ENCODE results near the gene INTS7.
A peak's percentile ranks its signal among the peaks of the same experiment; 100 is the strongest.
"Not testable (repeated sequence)": the region's sequence is repeated elsewhere in the genome, so short reads cannot be mapped to it uniquely, and the experiment has no call there.

The INTS7 gene

GRCh38 chr1:212040629-212041412, 5.5 kb upstream of the INTS7 start:
- no peak overlapping the region for H3K27ac ChIP-seq
- H3K9ac ChIP-seq: no peak overlapping the region
- no peaks in the 10 kb centered on the region for H3K27me3 ChIP-seq
- peak overlapping the region; percentile 58 for H3K4me2 ChIP-seq
- TF ChIP-seq Cebpa-rat (IDR thresholded peaks at IDR 0.05): no peak
- no peak overlapping the region for H3K4me3 ChIP-seq
- peaks cover 49% of the 10 kb centered on the region for H3K4me1 ChIP-seq
- peaks cover 26% of the 10 kb centered on the region; the same call in 1 of the 2 replicates for H4K20me1 ChIP-seq
- no peaks in the 10 kb centered on the region for H3K9me3 ChIP-seq
- H3K36me3 ChIP-seq: peaks cover 59% of the 10 kb centered on the region

GRCh38 chr1:212039622-212040021, 4.3 kb upstream of the INTS7 start:
- TF ChIP-seq Cebpa-rat (IDR thresholded peaks at IDR 0.05): no peak
- 0 out of 2 replicates have a peak overlapping the region, but pooled peaks have one; percentile 11 for H3K4me2 ChIP-seq
- H3K27me3 ChIP-seq: no peaks in the 10 kb centered on the region
- no peak overlapping the region for H3K4me3 ChIP-seq
- peaks cover 47% of the 10 kb centered on the region for H3K36me3 ChIP-seq
- H3K27ac ChIP-seq: no peak overlapping the region
- peaks cover 23% of the 10 kb centered on the region for H4K20me1 ChIP-seq
- H3K9me3 ChIP-seq: no peaks in the 10 kb centered on the region
- H3K9ac ChIP-seq: no peak overlapping the region
- H3K4me1 ChIP-seq: peaks cover 49% of the 10 kb centered on the region

- Histone ChIP-seq H3K9ac (no peak overlapping the region; the same call in 1 of the 2 replicates), H4K20me1 (peaks cover 24% of the 10 kb centered on the region), H3K27ac (no peak overlapping the region), H3K27me3 (no peaks in the 10 kb centered on the region), H3K9me3 (no peaks in the 10 kb centered on the region), H3K36me3 (peaks cover 40% of the 10 kb centered on the region), H3K4me2 (peak overlapping the region; percentile 87), H3K4me1 (peaks cover 65% of the 10 kb centered on the region), H3K4me3 (peak overlapping the region; percentile 92; the same call in 1 of the 2 replicates)
- no peak for TF ChIP-seq Cebpa-rat (IDR thresholded peaks at IDR 0.05)
Measured at GRCh38 chr1:212037900-212038299, 2.5 kb upstream of the INTS7 start.

GRCh38 chr1:212035835-212036605, 663 bp upstream of the INTS7 start:
- Histone ChIP-seq H3K4me1 (peaks cover 77% of the 10 kb centered on the region), H3K9me3 (no peaks in the 10 kb centered on the region), H3K9ac (peak overlapping the region; percentile 94), H3K27ac (peak overlapping the region; percentile 92), H3K4me2 (peak overlapping the region; percentile 87), H4K20me1 (peaks cover 29% of the 10 kb centered on the region), H3K4me3 (peak overlapping the region; percentile 92), H3K36me3 (peaks cover 37% of the 10 kb centered on the region), H3K27me3 (no peaks in the 10 kb centered on the region)
- TF ChIP-seq Cebpa-rat (IDR thresholded peaks at IDR 0.05): no peak

- Histone ChIP-seq H3K4me2 (peak overlapping the region; percentile 91), H4K20me1 (peaks cover 43% of the 10 kb centered on the region), H3K9ac (peak overlapping the region; percentile 94), H3K27me3 (no peaks in the 10 kb centered on the region), H3K36me3 (peaks cover 38% of the 10 kb centered on the region), H3K4me3 (peak overlapping the region; percentile 92), H3K9me3 (no peaks in the 10 kb centered on the region), H3K27ac (peak overlapping the region; percentile 39; the same call in 1 of the 2 replicates), H3K4me1 (peaks cover 75% of the 10 kb centered on the region)
- TF ChIP-seq Cebpa-rat (IDR thresholded peaks at IDR 0.05): no peak
Measured at GRCh38 chr1:212034516-212035122, 738 bp downstream of the INTS7 start.

- Histone ChIP-seq H3K4me2 (peak overlapping the region; percentile 20; the same call in 1 of the 2 replicates), H3K27ac (no peak overlapping the region), H3K27me3 (no peaks in the 10 kb centered on the region), H3K9ac (no peak overlapping the region), H3K36me3 (peaks cover 50% of the 10 kb centered on the region), H3K9me3 (peaks cover 12% of the 10 kb centered on the region; the same call in 1 of the 2 replicates), H4K20me1 (peaks cover 72% of the 10 kb centered on the region), H3K4me3 (no peak overlapping the region), H3K4me1 (peaks cover 42% of the 10 kb centered on the region)
- TF ChIP-seq Cebpa-rat (IDR thresholded peaks at IDR 0.05): no peak
Measured at GRCh38 chr1:212030936-212031528, 4.3 kb downstream of the INTS7 start.

- Histone ChIP-seq H3K36me3 (peaks cover 71% of the 10 kb centered on the region), H3K4me1 (peaks cover 24% of the 10 kb centered on the region), H3K9me3 (peaks cover 38% of the 10 kb centered on the region), H4K20me1 (peaks cover 63% of the 10 kb centered on the region)
- not testable (repeated sequence) for H3K9ac ChIP-seq, H3K27ac ChIP-seq, H3K4me2 ChIP-seq, H3K27me3 ChIP-seq, H3K4me3 ChIP-seq
Measured at GRCh38 chr1:212027727-212028126, 7.6 kb downstream of the INTS7 start.

- peaks cover 67% of the 10 kb centered on the region for H3K36me3 ChIP-seq
- H4K20me1 ChIP-seq: peaks cover 53% of the 10 kb centered on the region
- H3K27ac ChIP-seq: no peak overlapping the region
- no peak overlapping the region for H3K4me3 ChIP-seq
- H3K4me1 ChIP-seq: no peaks in the 10 kb centered on the region
- no peak overlapping the region for H3K9ac ChIP-seq
- peaks cover 38% of the 10 kb centered on the region for H3K9me3 ChIP-seq
- no peak for TF ChIP-seq Cebpa-rat (IDR thresholded peaks at IDR 0.05)
- no peak overlapping the region for H3K4me2 ChIP-seq
- no peaks in the 10 kb centered on the region for H3K27me3 ChIP-seq
Measured at GRCh38 chr1:212024469-212025149, 10.7 kb downstream of the INTS7 start.

- H3K27ac ChIP-seq, H3K4me2 ChIP-seq, H3K27me3 ChIP-seq, H3K9ac ChIP-seq, H3K4me3 ChIP-seq, H3K4me1 ChIP-seq: not testable (repeated sequence)
- peaks cover 36% of the 10 kb centered on the region for H3K9me3 ChIP-seq
- H4K20me1 ChIP-seq: peaks cover 36% of the 10 kb centered on the region; the same call in 1 of the 2 replicates
- H3K36me3 ChIP-seq: peaks cover 72% of the 10 kb centered on the region
Measured at GRCh38 chr1:212022908-212023307, 12.4 kb downstream of the INTS7 start.

Measured in BLaER1 (cell line).